ENCODE measurements around the gene CEP152.

DNA sequence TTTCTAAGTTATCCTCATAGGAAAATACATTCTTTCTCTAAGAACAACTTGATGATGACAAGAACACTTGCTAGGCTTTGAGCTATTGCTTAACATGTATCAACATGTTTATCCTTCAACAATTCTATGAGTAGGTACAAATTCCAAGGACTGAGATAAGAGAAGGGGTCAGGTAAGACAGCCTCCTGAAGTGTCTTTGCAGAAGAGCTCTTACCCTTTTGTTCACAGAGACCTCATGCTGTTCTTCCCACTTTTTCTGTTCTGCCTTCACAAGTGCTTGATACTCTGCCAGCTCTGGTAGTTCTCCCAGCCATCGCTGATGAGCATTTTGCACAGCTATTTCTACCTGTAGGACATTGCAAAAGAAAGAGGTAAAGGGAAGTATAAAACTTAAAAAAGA lies 50.9 kb downstream of the CEP152 start:
- TF ChIP-seq, protein P1, sequence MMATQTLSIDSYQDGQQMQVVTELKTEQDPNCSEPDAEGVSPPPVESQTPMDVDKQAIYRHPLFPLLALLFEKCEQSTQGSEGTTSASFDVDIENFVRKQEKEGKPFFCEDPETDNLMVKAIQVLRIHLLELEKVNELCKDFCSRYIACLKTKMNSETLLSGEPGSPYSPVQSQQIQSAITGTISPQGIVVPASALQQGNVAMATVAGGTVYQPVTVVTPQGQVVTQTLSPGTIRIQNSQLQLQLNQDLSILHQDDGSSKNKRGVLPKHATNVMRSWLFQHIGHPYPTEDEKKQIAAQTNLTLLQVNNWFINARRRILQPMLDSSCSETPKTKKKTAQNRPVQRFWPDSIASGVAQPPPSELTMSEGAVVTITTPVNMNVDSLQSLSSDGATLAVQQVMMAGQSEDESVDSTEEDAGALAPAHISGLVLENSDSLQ (IDR thresholded peaks at IDR 0.05) = no peak
- no peak for TF ChIP-seq TARDBP (IDR thresholded peaks at IDR 0.05)
- no peak for TF ChIP-seq BHLHE40 (IDR thresholded peaks at IDR 0.05; ENCODE audit: borderline replicate concordance)
- no peak for TF ChIP-seq FOXK2 (IDR thresholded peaks at IDR 0.05)
- TF ChIP-seq SP1 (IDR thresholded peaks at IDR 0.05) = no peak
- no peak for TF ChIP-seq CTBP1 (IDR thresholded peaks at IDR 0.05; ENCODE audit: borderline replicate concordance)
- TF ChIP-seq SUZ12 (IDR thresholded peaks at IDR 0.05) = no peak
